Stomach smooth muscle (tissue), 2 donors: ENCODE measurements around the gene VAV2.

Experiments used
- H3K27ac ChIP-seq: one replicate; pipeline ENCODE4 v1.7.0; 2013; ENCODE audit warnings: mild to moderate bottlenecking, low read length, inconsistent platforms
- H3K27me3 ChIP-seq, 2 donors: one replicate each; pipeline ENCODE4 v1.7.0; 2013; ENCODE audit warnings: low read length in 2 of 2; ENCODE audit not compliant: insufficient read depth in 2 of 2, control insufficient read depth in 1 of 2
- H3K36me3 ChIP-seq, 2 donors: one replicate each; pipeline ENCODE4 v1.7.0; 2013; ENCODE audit warnings: low read length in 2 of 2; ENCODE audit not compliant: control insufficient read depth in 2 of 2, insufficient read depth in 2 of 2
- H3K4me1 ChIP-seq: one replicate; pipeline ENCODE4 v1.7.0; 2013; ENCODE audit warnings: low read length; ENCODE audit not compliant: control insufficient read depth, insufficient read depth
- H3K4me3 ChIP-seq, 2 donors: one replicate each; pipeline ENCODE4 v1.7.0; 2013; ENCODE audit warnings: low read length in 2 of 2
- H3K9ac ChIP-seq, 2 donors: one replicate each; pipeline ENCODE4 v1.7.0; 2013; ENCODE audit warnings: low read length in 2 of 2, mild to moderate bottlenecking in 1 of 2
- H3K9me3 ChIP-seq, 2 donors: one replicate each; pipeline ENCODE4 v1.7.0; 2013; ENCODE audit warnings: low read length in 2 of 2; ENCODE audit not compliant: control insufficient read depth in 2 of 2
- donor health status: healthy.
- donor health status: Pancreatic carcinoma.

VAV2 gene

DNA sequence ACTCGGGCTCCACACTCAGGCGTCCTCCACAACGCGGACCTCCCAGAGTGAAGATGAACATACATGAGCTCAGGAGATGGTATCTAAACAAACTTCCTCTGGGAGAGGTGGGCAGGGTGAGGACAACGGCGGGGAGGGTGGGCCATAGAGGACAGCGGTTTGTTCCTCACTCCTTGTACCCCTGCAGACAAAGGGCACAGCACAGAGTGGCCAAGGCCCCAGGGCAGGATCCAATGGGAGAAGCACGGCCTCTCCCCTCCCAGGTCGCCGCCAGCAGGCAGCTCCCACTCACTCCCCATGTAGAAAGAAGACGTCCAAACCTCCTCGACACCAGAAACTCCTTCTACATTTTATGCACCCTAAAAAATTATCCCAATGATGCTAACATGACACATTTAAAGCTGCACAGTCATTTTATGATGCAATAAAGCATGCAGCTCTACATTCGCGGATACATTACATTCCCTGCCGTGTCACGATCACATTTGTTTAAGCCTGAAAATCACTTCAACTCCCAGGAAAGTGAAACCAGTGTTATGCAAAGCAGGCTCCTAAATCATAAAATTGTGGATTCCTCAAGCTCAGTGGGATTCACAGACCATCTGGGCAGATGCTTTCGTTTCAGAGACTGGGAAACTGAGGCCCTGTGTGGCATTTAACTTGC, 166.4 kb downstream of the VAV2 start:
- H3K27ac ChIP-seq, result no peak overlapping the region

GRCh38 chr9:133824802-133825186, 167.3 kb downstream of the VAV2 start:
- H3K27me3 ChIP-seq, result no peaks in the 10 kb centered on the region
- no peak overlapping the region for H3K9ac ChIP-seq
- H3K4me1 ChIP-seq, result no peaks in the 10 kb centered on the region
- no peak overlapping the region for H3K27ac ChIP-seq
- no peak overlapping the region for H3K4me3 ChIP-seq
- H3K36me3 ChIP-seq, result no peaks in the 10 kb centered on the region
- no peaks in the 10 kb centered on the region for H3K9me3 ChIP-seq

More for the DNA sequence above, 166.4 kb downstream of the VAV2 start:
- Histone ChIP-seq H3K4me3 (no peak overlapping the region), H3K4me1 (no peaks in the 10 kb centered on the region), H3K27me3 (no peaks in the 10 kb centered on the region), H3K9me3 (no peaks in the 10 kb centered on the region), H3K9ac (no peak overlapping the region), H3K36me3 (peaks cover 0 to 2% of the 10 kb centered on the region in 2 donors)

DNA sequence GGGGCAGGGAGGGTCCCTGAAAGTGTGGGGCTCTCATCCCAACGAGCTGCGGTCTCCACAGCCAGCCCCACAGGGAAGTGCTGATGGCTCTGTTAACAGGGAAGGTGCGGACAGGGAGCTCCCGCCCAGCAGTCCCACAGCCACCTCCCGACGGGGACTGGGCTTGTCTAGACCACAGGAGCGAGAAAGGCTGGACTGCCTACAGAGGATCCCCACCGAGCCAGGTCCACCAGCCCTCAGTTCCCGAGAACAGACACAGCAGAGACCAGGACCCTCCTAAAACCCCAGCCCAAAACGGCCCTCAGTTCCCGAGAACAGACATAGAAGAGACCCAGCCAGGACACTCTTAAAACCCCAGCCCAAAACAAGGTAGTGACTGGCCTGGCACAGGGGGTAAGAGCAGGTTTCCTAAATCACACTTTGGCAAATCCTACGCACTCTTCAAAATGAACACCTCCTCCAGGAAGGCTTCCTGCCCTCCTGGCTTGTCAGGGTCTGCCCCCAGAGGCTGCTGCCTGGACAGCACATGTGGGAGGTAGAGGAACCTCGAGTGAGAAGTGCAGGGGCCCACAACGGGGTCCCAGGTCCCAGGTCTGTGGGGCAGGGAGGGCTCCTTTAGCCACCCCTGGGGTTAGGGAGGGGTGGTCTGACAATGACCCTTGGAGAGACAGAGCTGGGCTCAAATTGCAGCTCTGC, 167.9 kb downstream of the VAV2 start:
- H3K9ac ChIP-seq, result no peak overlapping the region
- no peak overlapping the region for H3K27ac ChIP-seq
- no peaks in the 10 kb centered on the region for H3K27me3 ChIP-seq
- H3K36me3 ChIP-seq, result no peaks in the 10 kb centered on the region
- no peak overlapping the region for H3K4me3 ChIP-seq
- H3K9me3 ChIP-seq, result no peaks in the 10 kb centered on the region
- H3K4me1 ChIP-seq, result no peaks in the 10 kb centered on the region

DNA sequence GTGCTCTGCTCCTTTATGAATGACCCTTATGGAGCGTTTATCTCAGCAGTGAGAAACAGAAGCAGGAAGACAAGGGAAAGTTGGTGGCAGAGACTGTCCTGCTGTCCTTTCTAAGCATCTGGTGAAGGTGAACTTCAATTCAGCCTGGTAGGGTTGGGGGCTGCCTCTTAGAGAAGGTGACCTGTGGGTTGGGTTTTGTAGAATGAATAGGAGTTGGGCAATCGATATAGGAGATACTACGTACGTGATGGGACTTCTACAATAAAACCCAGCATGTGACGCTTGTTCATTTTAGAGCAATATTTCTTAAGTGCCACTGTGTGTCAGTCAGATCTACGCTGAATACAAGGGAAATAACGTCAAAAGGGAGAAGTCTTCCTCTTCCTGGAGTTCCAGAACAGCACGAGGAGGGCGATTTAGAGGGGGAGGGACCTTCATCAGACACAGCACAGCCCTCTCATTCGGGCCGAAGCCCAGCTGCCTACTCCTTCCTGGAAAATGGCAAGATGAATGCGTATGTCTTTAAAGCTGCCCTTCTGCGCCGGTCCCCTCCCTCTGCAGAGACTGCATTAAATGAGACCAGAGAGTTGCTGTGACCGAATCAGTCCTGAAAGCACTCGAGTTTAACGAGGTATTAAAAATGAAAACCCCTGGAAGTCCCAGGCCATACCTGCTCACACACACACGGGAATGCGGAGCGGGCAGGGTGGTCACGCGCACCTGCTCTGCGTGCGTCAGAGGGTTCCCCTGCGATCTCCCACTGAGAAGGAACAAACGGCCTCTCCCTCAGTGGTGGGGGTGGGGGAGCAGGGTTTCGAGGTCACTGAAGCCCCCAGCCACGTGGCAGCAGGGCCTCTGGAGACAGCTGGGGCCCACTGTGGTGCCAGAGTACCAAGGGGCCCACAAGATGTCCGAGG, 168.7 kb downstream of the VAV2 start:
- no peaks in the 10 kb centered on the region for H3K4me1 ChIP-seq
- no peak overlapping the region for H3K4me3 ChIP-seq
- H3K9me3 ChIP-seq, result no peaks in the 10 kb centered on the region
- H3K27ac ChIP-seq, result no peak overlapping the region
- H3K36me3 ChIP-seq, result no peaks in the 10 kb centered on the region
- H3K27me3 ChIP-seq, result no peaks in the 10 kb centered on the region
- H3K9ac ChIP-seq, result no peak overlapping the region

- no peaks in the 10 kb centered on the region for H3K27me3 ChIP-seq
- no peak overlapping the region for H3K9ac ChIP-seq
- no peak overlapping the region for H3K4me3 ChIP-seq
- no peaks in the 10 kb centered on the region for H3K36me3 ChIP-seq
- H3K27ac ChIP-seq, result no peak overlapping the region
- no peaks in the 10 kb centered on the region for H3K9me3 ChIP-seq
- H3K4me1 ChIP-seq, result no peaks in the 10 kb centered on the region
Observed at GRCh38 chr9:133822430-133823065, 169.6 kb downstream of the VAV2 start.

DNA sequence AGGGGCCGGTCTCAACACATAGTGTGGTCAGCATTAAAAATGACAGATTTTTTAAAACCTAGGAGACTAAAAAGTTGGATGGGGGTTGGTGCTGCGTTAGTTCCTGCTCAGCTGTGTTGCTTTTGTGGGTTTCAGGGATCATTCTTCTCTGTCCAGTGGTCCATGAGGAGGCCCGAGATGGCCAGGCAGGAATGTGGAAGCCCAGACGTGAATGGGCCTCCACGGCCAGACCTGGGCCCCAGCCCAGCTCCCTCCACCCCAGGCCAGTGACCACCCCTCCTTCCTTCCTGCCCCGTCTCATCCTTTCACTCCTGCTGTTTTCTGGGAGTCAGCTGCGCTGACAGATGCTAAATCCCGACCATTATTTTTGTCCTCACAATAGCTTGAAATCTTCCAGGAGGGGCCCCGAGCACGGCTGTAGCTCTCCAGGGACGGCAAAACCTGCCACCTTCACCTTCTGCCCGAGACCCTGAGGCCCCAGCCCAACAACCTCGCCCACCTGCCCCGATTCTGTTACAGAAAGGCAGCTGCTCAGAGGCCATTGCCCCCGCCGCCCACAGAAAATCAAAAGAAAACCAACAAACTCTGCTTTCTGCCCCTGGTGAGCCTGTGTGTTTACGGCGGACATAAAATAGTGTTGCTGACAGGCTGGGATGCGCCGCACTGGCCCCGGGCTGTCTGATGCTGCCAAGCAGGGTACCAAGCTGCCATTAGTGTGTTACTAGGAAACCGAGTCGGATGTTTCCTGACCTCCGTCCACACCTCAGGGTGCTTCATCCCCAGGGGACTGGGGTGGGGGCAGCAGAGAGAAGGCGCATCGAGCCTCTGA, 170.3 kb downstream of the VAV2 start:
- no peak overlapping the region for H3K4me3 ChIP-seq
- H3K4me1 ChIP-seq, result no peaks in the 10 kb centered on the region
- H3K9me3 ChIP-seq, result no peaks in the 10 kb centered on the region
- H3K36me3 ChIP-seq, result no peaks in the 10 kb centered on the region
- H3K27me3 ChIP-seq, result no peaks in the 10 kb centered on the region
- no peak overlapping the region for H3K9ac ChIP-seq
- no peak overlapping the region for H3K27ac ChIP-seq

- no peak overlapping the region for H3K9ac ChIP-seq
- H3K36me3 ChIP-seq, result no peaks in the 10 kb centered on the region
Observed at GRCh38 chr9:133819923-133820322, 172.2 kb downstream of the VAV2 start.

DNA sequence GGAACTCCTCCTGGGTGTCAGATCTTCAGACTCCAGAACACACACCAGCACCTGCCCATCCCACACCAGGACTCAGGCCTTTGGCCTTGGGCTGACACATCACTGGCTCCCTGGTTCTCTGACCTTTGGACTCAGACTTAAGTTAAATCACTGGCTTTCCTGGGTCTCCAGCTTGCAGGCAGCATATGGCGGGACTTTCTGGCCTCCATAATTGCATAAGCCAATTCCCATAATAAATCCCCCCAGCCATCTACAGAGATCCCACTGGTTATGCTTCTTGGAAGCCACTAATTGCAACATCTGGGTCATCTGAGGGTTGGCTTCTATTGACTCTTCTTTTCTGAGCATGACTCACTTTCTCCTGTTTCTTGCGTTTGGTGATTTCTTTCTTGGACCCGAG, 173.7 kb downstream of the VAV2 start:
- Histone ChIP-seq H3K9ac (no peak overlapping the region), H3K36me3 (no peaks in the 10 kb centered on the region), H3K4me3 (no peak overlapping the region), H3K27ac (no peak overlapping the region), H3K9me3 (no peaks in the 10 kb centered on the region), H3K4me1 (peaks cover 2% of the 10 kb centered on the region), H3K27me3 (no peaks in the 10 kb centered on the region)

More at GRCh38 chr9:133819923-133820322, 172.2 kb downstream of the VAV2 start:
- no peak overlapping the region for H3K4me3 ChIP-seq
- no peaks in the 10 kb centered on the region for H3K27me3 ChIP-seq
- no peaks in the 10 kb centered on the region for H3K9me3 ChIP-seq
- no peaks in the 10 kb centered on the region for H3K4me1 ChIP-seq
- no peak overlapping the region for H3K27ac ChIP-seq

- Histone ChIP-seq H3K9ac (no peak overlapping the region), H3K27me3 (no peaks in the 10 kb centered on the region), H3K27ac (no peak overlapping the region), H3K4me1 (peaks cover 2% of the 10 kb centered on the region), H3K9me3 (no peaks in the 10 kb centered on the region), H3K4me3 (no peak overlapping the region), H3K36me3 (no peaks in the 10 kb centered on the region)
Observed at GRCh38 chr9:133815781-133816180, 176.3 kb downstream of the VAV2 start.
